Astrocyte of the spinal cord (primary cell): Measurements from ENCODE around the gene C1orf174.

ENCODE experiments used
- DNase-seq: peaks from one replicate; pipeline ENCODE4 v3.0.0; 2011; ENCODE audit warnings: low read depth, low spot score
- H3K4me3 ChIP-seq: 2 replicates; pipeline ENCODE4 v1.5.1; 2011; ENCODE audit warnings: low read depth, mild to moderate bottlenecking, low read length, moderate library complexity
- in situ Hi-C: cut with HindIII; loops from 2 replicates; pipeline ENCODE4 v1.10.0; 2017; ENCODE audit warnings: low sequenced_read_pairs
- TF ChIP-seq, protein P1 (sequence below): IDR thresholded peaks from 2 replicates; pipeline ENCODE4 v1.5.1; 2012; ENCODE audit warnings: low read depth, mild to moderate bottlenecking, low read length, inconsistent platforms

C1orf174 gene

DNA sequence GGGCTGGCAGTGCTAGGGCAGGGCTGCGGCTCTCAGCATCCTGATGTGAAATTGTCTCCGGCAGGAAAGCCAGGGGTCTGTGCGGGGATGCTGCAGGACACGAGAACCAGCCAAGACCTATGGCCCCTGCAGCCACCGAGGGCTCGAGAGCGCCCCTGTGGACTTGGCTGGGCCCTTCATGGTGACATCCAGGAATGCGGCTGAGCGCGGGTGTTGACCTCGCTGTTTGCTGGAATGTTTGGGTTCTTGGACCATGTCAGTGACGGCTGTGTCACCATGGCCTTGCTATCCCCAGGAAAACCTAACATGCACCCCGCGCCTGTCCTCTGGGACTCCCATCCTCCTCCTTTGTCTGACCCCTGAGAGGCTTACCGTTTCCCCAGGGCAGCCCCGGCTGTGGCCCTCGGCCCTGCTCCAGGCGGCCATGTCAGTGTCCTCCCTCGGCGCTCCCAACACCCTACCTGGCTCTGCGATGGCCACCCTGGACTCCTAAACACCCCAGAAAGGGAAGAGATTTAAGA, 14.3 kb upstream of the C1orf174 start:
- H3K4me3 ChIP-seq = no peak overlapping the region
- TF ChIP-seq, protein P1, sequence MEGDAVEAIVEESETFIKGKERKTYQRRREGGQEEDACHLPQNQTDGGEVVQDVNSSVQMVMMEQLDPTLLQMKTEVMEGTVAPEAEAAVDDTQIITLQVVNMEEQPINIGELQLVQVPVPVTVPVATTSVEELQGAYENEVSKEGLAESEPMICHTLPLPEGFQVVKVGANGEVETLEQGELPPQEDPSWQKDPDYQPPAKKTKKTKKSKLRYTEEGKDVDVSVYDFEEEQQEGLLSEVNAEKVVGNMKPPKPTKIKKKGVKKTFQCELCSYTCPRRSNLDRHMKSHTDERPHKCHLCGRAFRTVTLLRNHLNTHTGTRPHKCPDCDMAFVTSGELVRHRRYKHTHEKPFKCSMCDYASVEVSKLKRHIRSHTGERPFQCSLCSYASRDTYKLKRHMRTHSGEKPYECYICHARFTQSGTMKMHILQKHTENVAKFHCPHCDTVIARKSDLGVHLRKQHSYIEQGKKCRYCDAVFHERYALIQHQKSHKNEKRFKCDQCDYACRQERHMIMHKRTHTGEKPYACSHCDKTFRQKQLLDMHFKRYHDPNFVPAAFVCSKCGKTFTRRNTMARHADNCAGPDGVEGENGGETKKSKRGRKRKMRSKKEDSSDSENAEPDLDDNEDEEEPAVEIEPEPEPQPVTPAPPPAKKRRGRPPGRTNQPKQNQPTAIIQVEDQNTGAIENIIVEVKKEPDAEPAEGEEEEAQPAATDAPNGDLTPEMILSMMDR = no peak
- no peak for DNase-seq
- in situ Hi-C loops = no loop called here

DNA sequence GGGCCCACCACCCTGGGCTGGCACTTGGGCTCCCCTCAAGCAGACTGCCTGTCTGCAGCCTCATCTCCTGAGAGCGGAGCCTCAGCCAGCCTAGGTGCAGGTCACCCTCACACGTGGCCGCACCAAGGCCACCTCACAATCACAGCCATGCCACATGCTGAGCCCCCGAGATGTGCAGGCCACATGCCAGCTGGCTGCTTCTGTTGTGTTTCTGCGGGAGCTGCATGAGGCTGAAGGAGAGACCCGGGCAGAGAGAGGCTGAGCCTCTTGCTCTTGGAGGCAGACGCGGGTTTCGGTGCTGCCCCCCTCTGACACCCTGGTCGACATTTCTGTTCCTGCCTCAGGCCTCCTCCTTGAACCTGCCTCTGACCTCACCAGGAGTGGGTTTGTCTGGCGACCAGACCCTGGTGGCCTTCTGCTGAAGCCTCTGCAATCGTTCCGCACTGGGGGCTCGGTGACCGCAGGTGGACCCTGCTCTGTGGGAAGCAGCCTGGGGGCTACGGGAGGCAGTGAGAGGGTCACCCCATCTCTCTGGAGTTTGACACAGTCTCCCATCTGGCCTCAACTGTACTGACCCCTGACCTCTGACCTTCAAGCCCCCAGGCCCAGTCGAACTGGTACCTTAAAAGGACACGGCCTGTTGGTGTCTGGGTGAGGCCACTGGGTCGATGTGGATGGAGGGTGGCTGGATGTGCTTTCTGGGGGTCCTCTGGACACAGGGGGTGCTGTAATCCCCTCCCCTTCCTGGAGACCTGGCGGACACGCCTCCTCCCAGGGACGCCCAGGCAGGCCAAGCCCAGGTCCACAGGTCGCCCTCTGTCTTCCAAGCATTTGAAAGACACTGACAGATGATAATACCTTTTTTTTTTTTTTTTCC, 13.0 kb upstream of the C1orf174 start:
- no peak overlapping the region for H3K4me3 ChIP-seq
- in situ Hi-C loops = no loop called here
- TF ChIP-seq, protein P1 = no peak
- DNase-seq = no peak

DNA sequence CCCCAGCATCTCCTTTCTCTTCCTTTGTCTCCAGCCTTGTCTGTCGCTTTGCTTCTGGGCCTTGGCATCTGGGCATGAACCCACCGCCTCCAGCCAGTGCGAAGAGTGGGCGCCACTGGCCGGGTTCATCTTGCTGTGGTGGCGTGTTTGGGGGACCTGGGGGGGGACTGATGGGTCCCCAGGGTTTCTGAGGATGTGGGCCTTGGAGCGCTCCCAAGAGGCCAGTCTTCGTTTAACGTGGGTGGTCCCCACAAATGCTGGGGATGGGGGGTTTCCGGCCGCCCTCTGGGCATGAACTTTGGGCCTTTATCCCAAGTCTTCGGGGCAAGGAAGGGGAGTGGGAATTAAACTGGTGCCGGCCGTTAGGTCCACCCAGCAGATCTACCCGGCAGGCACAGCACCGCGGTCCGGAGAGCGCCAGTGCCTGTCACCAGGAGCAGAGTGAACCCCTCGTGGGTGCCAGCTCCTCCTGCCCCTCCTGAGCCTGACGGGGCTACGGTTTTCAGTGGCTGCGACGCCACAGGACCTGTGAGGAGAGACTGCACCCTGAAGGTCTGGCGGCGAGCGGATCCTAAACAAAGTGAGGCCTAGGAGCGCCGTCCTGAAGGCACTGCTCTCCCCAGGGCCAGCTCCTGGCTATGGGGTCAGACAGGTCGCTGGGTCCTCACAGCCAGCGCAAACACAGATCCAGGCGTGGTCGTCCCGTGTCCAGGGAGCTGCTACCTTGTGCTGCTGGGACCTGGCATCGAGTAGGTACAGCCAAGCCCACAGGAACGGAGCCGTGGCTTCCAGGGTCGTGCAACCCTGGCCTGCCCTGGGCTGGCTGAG, 12.1 kb upstream of the C1orf174 start:
- in situ Hi-C loops = no loop called here
- TF ChIP-seq, protein P1 = no peak
- no peak overlapping the region for H3K4me3 ChIP-seq
- no peak for DNase-seq

DNA sequence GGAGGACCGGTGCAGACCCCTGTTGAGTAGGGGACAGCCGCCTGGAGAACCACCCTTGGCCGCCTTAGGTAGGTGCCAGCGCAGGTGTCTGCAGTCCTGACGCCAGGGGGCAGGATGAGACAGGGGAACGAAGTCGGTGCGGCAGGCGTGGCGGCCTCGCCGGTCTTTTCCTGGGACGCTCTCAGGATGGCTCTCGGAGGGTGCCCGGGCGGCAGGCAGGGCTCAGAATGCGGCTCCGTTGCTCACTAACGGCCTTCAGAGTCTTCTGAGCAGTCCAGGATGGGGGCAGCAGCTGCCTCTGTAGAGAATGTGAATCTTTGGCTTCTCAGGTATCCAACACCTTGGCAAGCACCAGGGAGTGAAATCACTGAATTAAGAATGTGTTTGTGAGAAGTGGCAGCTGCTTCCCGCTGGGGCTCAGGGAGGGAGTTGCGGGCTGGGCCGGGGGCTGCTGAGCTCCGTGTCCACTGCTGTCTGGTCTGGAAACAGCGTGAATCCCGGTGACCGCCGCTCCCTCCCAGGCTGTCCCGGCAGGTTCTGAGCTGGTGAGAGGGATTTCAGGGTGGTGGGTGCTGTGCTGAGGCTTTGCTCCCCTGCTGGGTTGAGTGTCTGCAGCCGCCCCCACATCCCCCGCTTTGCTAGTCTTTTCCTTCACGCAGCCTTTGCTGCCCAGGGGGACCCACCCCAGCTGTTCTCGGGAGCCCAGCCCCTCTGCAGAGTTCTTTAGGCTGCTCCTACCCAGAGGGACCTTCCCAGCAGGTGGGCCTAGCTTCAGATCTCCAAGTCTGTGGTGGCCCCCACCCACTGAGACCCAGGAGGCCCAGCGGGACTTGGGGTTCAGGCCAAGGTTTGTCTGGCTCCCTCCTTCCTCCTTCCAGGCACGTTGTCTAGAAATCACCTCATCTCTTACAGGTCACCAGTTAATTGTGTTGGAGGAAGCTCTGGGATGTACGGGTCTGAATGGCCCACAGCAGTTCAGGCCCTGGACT, 11.1 kb upstream of the C1orf174 start:
- peak; percentile 29 for DNase-seq
- TF ChIP-seq, protein P1 = peak; percentile 75
- in situ Hi-C loops = no loop called here
- H3K4me3 ChIP-seq = no peak overlapping the region

DNA sequence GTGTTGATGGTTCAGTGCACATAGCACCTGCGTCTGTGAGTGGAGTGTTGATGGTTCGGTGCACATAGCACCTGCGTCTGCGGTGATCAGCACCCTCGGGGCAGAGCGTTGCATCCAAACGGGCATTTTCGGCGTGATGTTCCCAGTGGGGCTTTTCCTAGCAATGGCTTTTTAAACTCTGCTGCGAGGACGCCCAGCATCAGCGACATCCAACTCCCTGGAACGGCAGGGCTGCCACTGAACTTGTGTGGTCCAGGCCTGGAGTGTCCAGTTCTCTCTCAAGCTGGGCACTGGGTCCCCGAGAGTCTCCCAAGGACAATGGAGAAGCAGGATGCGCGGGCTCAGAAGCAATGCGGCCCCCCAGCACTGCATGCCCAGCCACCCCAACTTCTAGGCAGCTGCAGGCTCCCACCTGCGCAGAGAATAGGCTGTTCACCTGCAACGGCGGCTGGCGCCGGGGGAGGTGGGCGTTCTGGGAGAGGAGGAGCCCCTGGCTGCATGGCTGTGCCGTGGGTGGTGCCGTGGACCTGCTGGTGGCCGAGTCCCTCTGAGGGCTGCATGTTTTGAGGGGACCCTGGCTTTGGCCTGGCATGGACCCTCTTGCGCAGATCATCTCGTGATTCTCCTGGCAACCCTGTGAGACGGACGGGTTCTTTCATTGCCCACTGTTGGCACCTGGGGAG, 10.1 kb upstream of the C1orf174 start:
- TF ChIP-seq, protein P1 = no peak
- DNase-seq = no peak
- no peak overlapping the region for H3K4me3 ChIP-seq
- in situ Hi-C loops = no loop called here
